Measurements from ENCODE around the gene STX3. TPM values are rescaled to one million over a fixed set of nuclear protein-coding genes. Genes with fewer than 3 reads are reported as not detected.

The STX3 gene
- total and polyA plus RNA-seq, 2 of the 8 experiments (the other 6 are each of a cell fraction or from before 2014, with no cell fraction given) = 50.5 to 56.1 TPM

- TF ChIP-seq CHD7 (IDR thresholded peaks at IDR 0.05; ENCODE audit: insufficient replicate concordance, low read length) = no peak
- no peak for TF ChIP-seq EP300 (IDR thresholded peaks at IDR 0.05; ENCODE audit: borderline replicate concordance in 1 of 2, low read depth in 2 of 2, low read length in 2 of 2)
- no peak for TF ChIP-seq NANOG (IDR thresholded peaks at IDR 0.05; ENCODE audit: insufficient read depth, low read depth, low read length, poor library complexity, severe bottlenecking)
- TF ChIP-seq BACH1 (IDR thresholded peaks at IDR 0.05; ENCODE audit: low read length) = no peak
- no peak for TF ChIP-seq RBBP5 (IDR thresholded peaks at IDR 0.05; ENCODE audit: borderline replicate concordance, low read depth, low read length)
- TF ChIP-seq SP2 (IDR thresholded peaks at IDR 0.05; ENCODE audit: low read length) = no peak
- no peak for TF ChIP-seq FOSL1 (IDR thresholded peaks at IDR 0.05; ENCODE audit: insufficient read depth, low read depth, low read length)
- no peak for TF ChIP-seq CEBPB (IDR thresholded peaks at IDR 0.05; ENCODE audit: low read depth, low read length)
Measured at GRCh38 chr11:59849129-59849528, 94.0 kb downstream of the STX3 start (continued).

Data from H1 (cell line).